IMR-90 (cell line): ENCODE measurements around the gene GALNT12. TPM values are rescaled to one million over a fixed set of nuclear protein-coding genes. Genes with fewer than 3 reads are reported as not detected.
A peak's percentile ranks its signal among the peaks of the same experiment; 100 is the strongest.

ENCODE experiments used
- ATAC-seq: fragments of 200-7000 bp; cut with Tn5 transposase; 2 replicates; pipeline ENCODE4 v1.9.1; 2020; ENCODE audit warnings: low read depth, mild to moderate bottlenecking, moderate library complexity
- BruUV-seq: library from RNA; stranded (reverse); fragments of 400-500 nt; replicated peaks from 2 replicates; lab custom pipeline; 2021; lab: Mats Ljungman, UMichigan
- CTCF ChIA-PET: fragments of 300-600 bp; formaldehyde crosslinking; extraction: SDS; loops from one replicate; lab custom pipeline; 2021; ENCODE audit warnings: antibody characterized with exemption; lab: Yijun Ruan, JAX
- POLR2A ChIA-PET: fragments of 300-600 bp; sonication (Branson Sonifier 250); formaldehyde crosslinking; loops from one replicate; lab custom pipeline; 2022; ENCODE audit warnings: antibody characterized with exemption; ENCODE audit not compliant: unreplicated experiment; lab: Charles Lee
- DNase-seq: peaks from one replicate; pipeline ENCODE4 v3.0.0; 2013
- H2AFZ ChIP-seq: replicated peaks from 2 replicates; pipeline ENCODE3; 2013; ENCODE audit warnings: low read length, mild to moderate bottlenecking; ENCODE audit not compliant: poor library complexity
- H2AK5ac ChIP-seq: 2 replicates; pipeline ENCODE4 v1.6.1; 2013; ENCODE audit warnings: low read depth, low read length, inconsistent platforms
- H2AK9ac ChIP-seq: replicated peaks from 2 replicates; pipeline ENCODE3; 2013; ENCODE audit warnings: mild to moderate bottlenecking, low read depth, low read length, moderate library complexity; ENCODE audit not compliant: poor library complexity
- H2BK120ac ChIP-seq: 2 replicates; pipeline ENCODE4 v1.6.1; 2013; ENCODE audit warnings: low read depth, low read length, inconsistent platforms
- H2BK15ac ChIP-seq: 3 replicates; pipeline ENCODE4 v1.6.1; 2013; ENCODE audit warnings: low read depth, low read length, inconsistent platforms
- H2BK20ac ChIP-seq: 2 replicates; pipeline ENCODE4 v1.6.1; 2013; ENCODE audit warnings: low read depth, mild to moderate bottlenecking, inconsistent platforms, low read length, moderate library complexity
- H2BK5ac ChIP-seq: 2 replicates; pipeline ENCODE4 v1.6.1; 2013; ENCODE audit warnings: mild to moderate bottlenecking, low read depth, low read length, inconsistent platforms; ENCODE audit not compliant: poor library complexity, severe bottlenecking
- H3K14ac ChIP-seq: replicated peaks from 2 replicates; pipeline ENCODE4 v1.6.1; 2013; ENCODE audit warnings: low read depth, low read length, inconsistent platforms
- H3K18ac ChIP-seq: 2 replicates; pipeline ENCODE4 v1.6.1; 2013; ENCODE audit warnings: low read depth, low read length, control low read depth
- H3K23ac ChIP-seq: 2 replicates; pipeline ENCODE4 v1.6.1; 2013; ENCODE audit warnings: low read depth, low read length, inconsistent platforms
- H3K27ac ChIP-seq: 2 replicates; pipeline ENCODE4 v1.5.1; 2013; ENCODE audit warnings: mild to moderate bottlenecking, control low read depth, low read length; ENCODE audit not compliant: insufficient read depth
- H3K27me3 ChIP-seq: 2 replicates; pipeline ENCODE4 v1.6.1; 2013; ENCODE audit warnings: low read length; ENCODE audit not compliant: control insufficient read depth, insufficient read depth
- H3K36me3 ChIP-seq: 2 replicates; pipeline ENCODE4 v1.6.1; 2013; ENCODE audit warnings: low read length, mixed read lengths; ENCODE audit not compliant: control insufficient read depth, insufficient read depth
- H3K4ac ChIP-seq: 2 replicates; pipeline ENCODE4 v1.6.1; 2013; ENCODE audit warnings: low read depth, low read length, inconsistent platforms
- H3K4me1 ChIP-seq: 2 replicates; pipeline ENCODE4 v1.6.1; 2013; ENCODE audit warnings: low read length, mixed read lengths; ENCODE audit not compliant: control insufficient read depth, insufficient read depth
- H3K4me2 ChIP-seq: 2 replicates; pipeline ENCODE4 v1.6.1; 2013; ENCODE audit warnings: low read depth, mild to moderate bottlenecking, control low read depth, low read length, moderate library complexity
- H3K4me3 ChIP-seq: 2 replicates; pipeline ENCODE4 v1.5.1; 2013; ENCODE audit warnings: low read depth, mild to moderate bottlenecking, control low read depth, low read length, moderate library complexity; ENCODE audit not compliant: insufficient read depth
- H3K56ac ChIP-seq: 2 replicates; pipeline ENCODE4 v1.6.1; 2013; ENCODE audit warnings: low read length, inconsistent platforms; ENCODE audit not compliant: insufficient read depth; ENCODE audit errors: extremely low read depth
- H3K79me1 ChIP-seq, 2 experiments: 2 replicates each; pipeline ENCODE4 v1.6.1; 2013; ENCODE audit warnings: low read length in 2 of 2, inconsistent platforms in 1 of 2, low read depth in 1 of 2
- H3K9ac ChIP-seq: 2 replicates; pipeline ENCODE4 v1.6.1; 2013; ENCODE audit warnings: low read depth, low read length, control low read depth
- H3K9me1 ChIP-seq: 2 replicates; pipeline ENCODE4 v1.6.1; 2013; ENCODE audit warnings: low read length, inconsistent platforms; ENCODE audit not compliant: insufficient read depth
- H3K9me3 ChIP-seq: 2 replicates; pipeline ENCODE4 v1.6.1; 2013; ENCODE audit warnings: low read length; ENCODE audit not compliant: control insufficient read depth, insufficient read depth
- H4K20me1 ChIP-seq: 2 replicates; pipeline ENCODE4 v1.6.1; 2013; ENCODE audit warnings: low read length, inconsistent platforms; ENCODE audit not compliant: insufficient read depth
- H4K5ac ChIP-seq: 2 replicates; pipeline ENCODE4 v1.6.1; 2013; ENCODE audit warnings: mild to moderate bottlenecking, low read depth, low read length, control low read depth
- H4K8ac ChIP-seq, 2 experiments: 2 replicates each; pipeline ENCODE4 v1.6.1; 2013; ENCODE audit warnings: low read depth in 2 of 2, low read length in 2 of 2, control low read depth in 1 of 2, inconsistent platforms in 1 of 2
- H4K91ac ChIP-seq: 2 replicates; pipeline ENCODE4 v1.6.1; 2013; ENCODE audit warnings: low read depth, low read length, inconsistent platforms; ENCODE audit not compliant: insufficient read depth
- CHD1 ChIP-seq: IDR thresholded peaks from 2 replicates; pipeline ENCODE4 v1.6.1; 2012; ENCODE audit warnings: low read depth, low read length, improper control_type of control experiment
- FOS ChIP-seq: fragments of 150-350 bp; IDR thresholded peaks from 2 replicates; pipeline ENCODE4 v1.6.1; 2016; ENCODE audit warnings: low read depth, low read length
- MAFK ChIP-seq: IDR thresholded peaks from 2 replicates; pipeline ENCODE4 v1.6.1; 2012; ENCODE audit warnings: low read depth, low read length, improper control_type of control experiment
- MAZ ChIP-seq: IDR thresholded peaks from 2 replicates; pipeline ENCODE4 v1.6.1; 2012; ENCODE audit warnings: low read depth, mild to moderate bottlenecking, low read length, improper control_type of control experiment, moderate library complexity, borderline replicate concordance
- NFE2L2 ChIP-seq: fragments of 150-350 bp; IDR thresholded peaks from 2 replicates; pipeline ENCODE4 v1.6.1; 2016; ENCODE audit warnings: low read depth, mild to moderate bottlenecking, low read length
- POLR2A ChIP-seq: IDR thresholded peaks from 2 replicates; pipeline ENCODE4 v1.6.1; 2012; ENCODE audit warnings: mild to moderate bottlenecking, low read depth, low read length
- WGBS, 2 experiments: methylation state at CpG; one replicate each; pipeline versions ENCODE4 v1.1.5 to v1.1.7; 2013; ENCODE audit warnings: missing lambda C conversion rate in 2 of 2; ENCODE audit not compliant: insufficient read length in 1 of 2; ENCODE audit errors: extremely low coverage in 2 of 2; 5-methylcytosine and 5-hydroxymethylcytosine counted together
- dilution Hi-C: fragments of 300-500 bp; cut with HindIII; formaldehyde crosslinking; loops from one replicate; pipeline ENCODE4 v1.14.3; 2018; ENCODE audit warnings: low sequenced_read_pairs; ENCODE audit not compliant: unreplicated experiment
- in situ Hi-C: fragments of 300-500 bp; cut with MboI; formaldehyde crosslinking; loops from 3 replicates; pipeline ENCODE4 v1.14.3; 2019; ENCODE audit warnings: low sequenced_read_pairs, inconsistent platforms, mixed read lengths
- intact Hi-C: fragments of 100-400 bp; cut with micrococcal nuclease; formaldehyde crosslinking; loops from 2 replicates; pipeline ENCODE4 v1.10.0; 2022
- polyA plus RNA-seq, 3 experiments: library from polyadenylated mRNA; depleted of rRNA; stranded (reverse); fragments of >200 nt; gene quantifications; 2 replicates each; pipeline ENCODE4 v1.2.3, GENCODE V29; 2012; ENCODE audit warnings: low replicate concordance in 1 of 3
- total RNA-seq: library from RNA; depleted of rRNA; stranded (reverse); fragments of >200 nt; gene quantifications from 2 replicates; pipeline ENCODE4 v1.2.3, GENCODE V29; 2012
- TF ChIP-seq, protein P1 (sequence below): fragments of 150-350 bp; IDR thresholded peaks from 2 replicates; pipeline ENCODE4 v1.6.1; 2017; ENCODE audit warnings: mild to moderate bottlenecking, antibody characterized with exemption, low read length, low read depth
- TF ChIP-seq, protein P2 (sequence below): fragments of 150-350 bp; IDR thresholded peaks from 2 replicates; pipeline ENCODE4 v1.6.1; 2016; ENCODE audit warnings: low read depth, mild to moderate bottlenecking, low read length, moderate library complexity, borderline replicate concordance

GALNT12 gene
- total and polyA plus RNA-seq, 2 of the 4 experiments (the other 2 are of a cell fraction): 2.3 to 2.5 TPM

DNA sequence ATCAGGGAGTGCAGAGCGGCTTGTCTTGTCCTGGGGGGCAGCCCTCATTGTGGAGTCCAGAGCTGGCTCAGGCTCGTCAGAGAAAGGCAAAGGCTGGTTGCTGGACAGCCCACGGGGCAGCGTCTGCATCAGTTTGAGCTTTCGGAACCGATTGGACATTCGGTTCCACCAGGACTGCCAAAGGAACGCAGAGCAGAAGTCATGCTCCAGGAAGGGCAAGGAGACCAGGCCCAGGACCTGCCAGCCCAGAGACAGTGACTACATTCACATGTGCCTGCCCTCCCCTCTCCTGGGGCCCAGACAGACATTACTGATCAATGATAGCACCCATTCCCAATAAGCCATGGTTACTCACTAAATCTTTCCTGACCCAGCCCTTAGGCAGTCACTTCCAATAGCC lies 29.2 kb upstream of the GALNT12 start:
- Histone ChIP-seq H3K18ac (no peak overlapping the region), H3K36me3 (peaks cover 25% of the 10 kb centered on the region), H3K4ac (no peak overlapping the region), H2BK20ac (no peak overlapping the region), H2AK9ac (peak overlapping the region; percentile 9), H4K91ac (no peak overlapping the region), H4K8ac (no peak overlapping the region), H2BK15ac (no peak overlapping the region), H3K27ac (no peak overlapping the region), H3K14ac (no peak overlapping the region), H3K4me3 (no peak overlapping the region), H3K4me1 (0 out of 2 replicates have a peak, but pooled peaks cover 1% of the 10 kb centered on the region), H4K20me1 (no peaks in the 10 kb centered on the region; the same call in 1 of the 2 replicates), H2AK5ac (no peak overlapping the region), H3K23ac (no peak overlapping the region), H4K5ac (no peak overlapping the region), H2AFZ (no peak overlapping the region), H3K9me1 (0 out of 2 replicates have a peak, but pooled peaks cover 3% of the 10 kb centered on the region), H2BK5ac (no peak overlapping the region), H3K4me2 (no peak overlapping the region), H2BK120ac (no peak overlapping the region), H3K9ac (no peak overlapping the region), H3K9me3 (no peaks in the 10 kb centered on the region), H3K27me3 (no peaks in the 10 kb centered on the region), H3K79me1 (peaks cover 0 to 8% of the 10 kb centered on the region in 2 experiments; a peak in 2 of 4 replicates), H3K56ac (no peak overlapping the region)
- dilution Hi-C loops: no loop called here
- no peak for ATAC-seq
- POLR2A ChIA-PET: no interaction called here
- no TSS peak for BruUV-seq
- no peak for DNase-seq
- in situ Hi-C loops: no loop called here
- TF ChIP-seq POLR2A: no peak
- TF ChIP-seq, protein P1, sequence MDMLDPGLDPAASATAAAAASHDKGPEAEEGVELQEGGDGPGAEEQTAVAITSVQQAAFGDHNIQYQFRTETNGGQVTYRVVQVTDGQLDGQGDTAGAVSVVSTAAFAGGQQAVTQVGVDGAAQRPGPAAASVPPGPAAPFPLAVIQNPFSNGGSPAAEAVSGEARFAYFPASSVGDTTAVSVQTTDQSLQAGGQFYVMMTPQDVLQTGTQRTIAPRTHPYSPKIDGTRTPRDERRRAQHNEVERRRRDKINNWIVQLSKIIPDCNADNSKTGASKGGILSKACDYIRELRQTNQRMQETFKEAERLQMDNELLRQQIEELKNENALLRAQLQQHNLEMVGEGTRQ: no peak
- TF ChIP-seq, protein P2, sequence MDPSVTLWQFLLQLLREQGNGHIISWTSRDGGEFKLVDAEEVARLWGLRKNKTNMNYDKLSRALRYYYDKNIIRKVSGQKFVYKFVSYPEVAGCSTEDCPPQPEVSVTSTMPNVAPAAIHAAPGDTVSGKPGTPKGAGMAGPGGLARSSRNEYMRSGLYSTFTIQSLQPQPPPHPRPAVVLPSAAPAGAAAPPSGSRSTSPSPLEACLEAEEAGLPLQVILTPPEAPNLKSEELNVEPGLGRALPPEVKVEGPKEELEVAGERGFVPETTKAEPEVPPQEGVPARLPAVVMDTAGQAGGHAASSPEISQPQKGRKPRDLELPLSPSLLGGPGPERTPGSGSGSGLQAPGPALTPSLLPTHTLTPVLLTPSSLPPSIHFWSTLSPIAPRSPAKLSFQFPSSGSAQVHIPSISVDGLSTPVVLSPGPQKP: no peak
- no peak for TF ChIP-seq MAZ
- no peak for TF ChIP-seq MAFK
- TF ChIP-seq CHD1: no peak
- TF ChIP-seq FOS: no peak
- TF ChIP-seq NFE2L2: no peak
- intact Hi-C loops: loop anchor here (5.0 kb wide), 1 partner anchor 291 kb away; no protein-coding TSS in a partner anchor
- 97% methylated on average over 8 of the region's 8 CpGs; no CpG with 5 or more reads in 1 of the 2 experiments for WGBS, 2 experiments
- CTCF ChIA-PET: no interaction called here
